GM12875 (cell line): ENCODE measurements around the gene BACE1-AS.

ENCODE experiments used
- H3K4me3 ChIP-seq: one replicate; pipeline ENCODE4 v1.5.1; 2011; ENCODE audit warnings: low read depth, low read length, control low read depth
- TF ChIP-seq, protein P1 (sequence below): IDR thresholded peaks from 2 replicates; pipeline ENCODE4 v1.5.1; 2011; ENCODE audit warnings: low read depth, mild to moderate bottlenecking, control low read depth, inconsistent platforms, low read length, moderate library complexity, borderline replicate concordance; ENCODE audit not compliant: insufficient read depth

Gene BACE1-AS

DNA sequence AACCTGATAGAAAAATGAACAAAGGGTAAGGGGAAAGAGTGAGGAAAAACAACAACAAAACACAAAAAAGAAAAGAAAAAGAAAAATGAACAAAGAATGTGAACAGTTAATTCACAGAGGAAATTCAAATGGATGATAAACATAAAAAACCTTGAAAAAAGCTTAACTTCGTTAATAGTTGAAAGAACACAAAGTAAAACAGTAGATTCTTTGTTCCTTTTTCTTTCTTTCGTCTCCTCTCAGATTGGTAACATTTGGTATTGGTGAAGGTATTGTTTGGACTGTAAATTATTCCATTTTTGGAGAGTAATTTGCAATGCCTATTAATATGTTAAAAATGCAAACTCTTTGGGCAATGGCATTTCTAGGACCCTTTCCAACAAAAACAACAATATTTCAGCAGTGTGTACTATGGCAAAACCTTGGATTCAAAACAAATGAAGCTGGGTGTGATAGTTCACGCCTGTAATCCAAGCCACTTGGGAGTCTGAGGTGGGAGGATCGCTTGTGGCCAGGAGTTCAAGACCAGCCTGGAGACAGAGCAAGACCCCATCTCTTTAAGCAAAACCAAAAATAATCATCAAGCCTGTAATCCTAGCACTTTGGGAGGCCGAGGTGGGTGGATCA, 28.2 kb downstream of the BACE1-AS start:
- TF ChIP-seq, protein P1, sequence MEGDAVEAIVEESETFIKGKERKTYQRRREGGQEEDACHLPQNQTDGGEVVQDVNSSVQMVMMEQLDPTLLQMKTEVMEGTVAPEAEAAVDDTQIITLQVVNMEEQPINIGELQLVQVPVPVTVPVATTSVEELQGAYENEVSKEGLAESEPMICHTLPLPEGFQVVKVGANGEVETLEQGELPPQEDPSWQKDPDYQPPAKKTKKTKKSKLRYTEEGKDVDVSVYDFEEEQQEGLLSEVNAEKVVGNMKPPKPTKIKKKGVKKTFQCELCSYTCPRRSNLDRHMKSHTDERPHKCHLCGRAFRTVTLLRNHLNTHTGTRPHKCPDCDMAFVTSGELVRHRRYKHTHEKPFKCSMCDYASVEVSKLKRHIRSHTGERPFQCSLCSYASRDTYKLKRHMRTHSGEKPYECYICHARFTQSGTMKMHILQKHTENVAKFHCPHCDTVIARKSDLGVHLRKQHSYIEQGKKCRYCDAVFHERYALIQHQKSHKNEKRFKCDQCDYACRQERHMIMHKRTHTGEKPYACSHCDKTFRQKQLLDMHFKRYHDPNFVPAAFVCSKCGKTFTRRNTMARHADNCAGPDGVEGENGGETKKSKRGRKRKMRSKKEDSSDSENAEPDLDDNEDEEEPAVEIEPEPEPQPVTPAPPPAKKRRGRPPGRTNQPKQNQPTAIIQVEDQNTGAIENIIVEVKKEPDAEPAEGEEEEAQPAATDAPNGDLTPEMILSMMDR: no peak

DNA sequence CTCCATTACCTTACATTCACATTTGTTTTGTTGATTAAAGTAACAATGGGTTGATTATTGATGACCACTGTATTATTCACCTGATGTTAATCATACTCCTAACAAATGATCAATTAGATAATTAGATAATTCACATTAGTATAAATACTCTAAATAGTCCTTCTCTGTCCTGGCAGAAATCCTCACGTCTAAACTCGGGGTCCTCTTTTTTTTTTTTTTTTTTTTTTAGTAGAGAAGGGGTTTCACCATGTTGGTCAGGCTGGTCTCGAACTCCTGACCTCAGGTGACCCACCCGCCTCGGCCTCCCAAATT, 36.1 kb downstream of the BACE1-AS start:
- peak overlapping the region; percentile 58 for H3K4me3 ChIP-seq

More for the DNA sequence above, 28.2 kb downstream of the BACE1-AS start:
- H3K4me3 ChIP-seq: no peak overlapping the region

DNA sequence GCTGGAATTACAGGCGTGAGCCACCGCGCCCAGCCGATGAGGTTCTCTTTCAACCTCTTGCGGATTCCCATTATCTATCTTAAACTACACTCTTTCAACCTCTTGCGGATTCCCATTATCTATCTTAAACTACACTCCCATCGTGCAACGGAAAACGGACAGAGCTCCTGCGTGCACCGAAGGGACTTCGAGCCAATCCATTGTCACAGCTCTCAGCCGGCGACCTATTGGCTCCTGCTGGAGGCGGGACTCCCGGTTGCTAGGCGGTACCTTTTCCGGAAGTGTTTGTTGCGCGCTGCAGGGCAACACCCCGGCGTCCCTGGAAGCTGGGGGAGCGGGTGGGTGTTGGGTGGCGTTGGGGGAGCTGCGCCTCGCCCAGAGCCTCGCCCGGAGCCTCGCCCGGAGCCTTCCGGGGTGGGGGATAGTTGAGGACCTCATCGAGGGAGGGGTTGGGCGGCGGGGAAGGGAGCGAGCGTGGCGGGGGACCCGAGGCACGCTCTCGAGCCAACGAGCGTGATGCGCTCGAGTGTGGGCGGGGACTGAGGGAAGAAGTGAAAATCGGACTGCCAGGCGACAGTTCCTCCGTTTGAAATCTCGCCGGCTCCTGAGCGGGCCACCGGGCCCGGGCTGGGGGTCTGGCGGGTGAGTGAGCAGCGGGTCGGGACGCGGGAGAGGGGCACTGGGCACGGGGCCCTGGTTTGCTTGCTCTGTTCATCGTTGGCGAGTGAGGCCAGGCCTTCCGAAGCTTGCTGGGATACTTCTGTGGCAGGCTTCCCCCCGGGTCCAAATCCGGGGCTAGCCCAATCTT, 36.6 kb downstream of the BACE1-AS start, which contains the start of gene CEP164:
TSS of gene CEP164 (plus strand) at position 288 of the 808 bp plus-strand sequence. CDS start 10,733 bp downstream, outside the sequence.
- TF ChIP-seq, protein P1: no peak
- H3K4me3 ChIP-seq: peak within 1 kb of the TSS; percentile 58

DNA sequence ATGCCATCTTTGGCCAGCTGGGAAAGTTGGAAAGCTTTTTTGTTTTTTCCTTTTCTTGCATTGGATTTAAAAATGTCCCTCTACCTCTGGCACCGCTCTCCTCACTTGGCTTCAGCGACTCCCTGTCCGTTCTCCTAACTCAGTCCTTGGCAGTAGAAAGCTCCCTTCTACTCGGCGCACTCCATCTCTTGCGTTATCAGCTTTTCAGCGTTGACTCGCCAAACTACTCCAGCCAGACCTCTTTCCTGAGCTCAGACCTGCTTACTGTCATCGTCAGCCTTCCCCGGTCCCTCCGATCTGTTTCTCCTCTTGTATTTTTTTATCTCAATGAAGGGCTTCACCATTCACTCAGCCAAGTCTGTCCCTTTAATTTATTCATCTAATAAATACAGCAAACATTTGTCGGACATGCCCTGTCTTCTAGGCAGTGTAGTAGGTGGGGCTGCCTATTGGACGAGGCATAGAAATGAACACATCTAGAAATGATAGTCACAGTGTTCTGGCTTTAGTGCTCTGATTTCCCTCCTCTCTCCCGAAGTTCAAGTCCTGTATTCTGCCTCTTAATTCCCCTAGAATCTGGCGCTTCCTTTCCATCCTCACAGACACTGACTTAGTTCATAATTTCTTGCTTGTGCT, 37.3 kb downstream of the BACE1-AS start:
- TF ChIP-seq, protein P1: no peak
- peak overlapping the region; percentile 58 for H3K4me3 ChIP-seq

DNA sequence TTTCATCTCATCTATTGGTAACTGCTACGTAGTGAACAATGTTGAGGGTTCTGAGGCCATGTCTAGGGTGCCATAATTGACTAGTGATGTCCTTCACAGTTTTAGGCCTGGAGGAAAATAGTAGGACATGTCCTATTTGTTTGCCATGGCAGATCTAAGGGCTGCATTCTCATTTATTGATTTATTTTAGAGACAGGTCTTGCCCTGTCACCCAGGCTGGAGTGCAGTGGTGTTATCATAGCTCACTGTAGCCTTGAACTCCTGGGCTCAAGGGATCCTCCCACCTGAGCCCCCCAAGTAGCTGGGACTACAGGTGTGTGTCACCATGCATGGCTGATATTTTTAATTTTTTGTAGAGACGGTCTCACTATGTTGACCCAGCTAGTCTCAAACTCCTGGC, 41.7 kb downstream of the BACE1-AS start:
- no peak overlapping the region for H3K4me3 ChIP-seq
- TF ChIP-seq, protein P1: no peak

DNA sequence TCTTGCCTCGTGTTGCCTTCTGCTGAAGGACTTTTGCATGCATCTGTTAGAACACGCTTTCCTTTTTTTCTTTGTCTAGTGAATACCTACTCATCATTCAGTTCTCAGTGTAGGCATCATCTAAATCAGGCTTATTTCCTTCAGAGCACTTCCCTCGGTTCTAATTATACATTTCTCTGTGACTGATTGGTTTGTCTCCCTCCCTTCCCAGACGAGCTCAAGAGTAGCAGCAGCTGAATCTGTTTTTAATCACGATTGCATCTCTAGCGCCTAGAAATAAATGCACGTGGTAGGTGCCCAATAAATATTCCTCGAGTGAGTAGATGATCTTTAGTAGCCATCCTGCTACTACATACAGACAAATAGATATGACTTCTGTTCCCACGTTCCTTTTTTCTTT, 42.8 kb downstream of the BACE1-AS start:
- TF ChIP-seq, protein P1: no peak
- H3K4me3 ChIP-seq: no peak overlapping the region

DNA sequence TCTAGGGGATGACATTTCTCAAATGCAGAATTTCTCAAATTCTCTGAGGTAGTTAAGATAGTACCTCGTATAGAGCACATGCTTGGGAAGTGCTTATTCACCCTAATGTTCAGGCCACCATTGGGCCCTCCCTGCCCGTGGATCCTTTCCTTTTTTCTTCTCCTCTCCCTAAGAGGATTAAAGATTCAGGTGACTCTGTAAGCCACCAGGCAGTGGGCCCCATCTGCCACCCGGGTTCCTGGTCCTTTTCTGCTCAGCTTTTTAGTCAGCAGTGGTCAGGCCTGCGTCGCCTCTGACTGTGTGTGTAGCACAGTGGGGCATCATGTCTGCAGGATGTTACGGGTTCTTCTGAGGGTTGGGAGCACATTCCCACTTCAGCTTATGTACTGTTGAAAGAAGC, 43.8 kb downstream of the BACE1-AS start:
- TF ChIP-seq, protein P1: no peak
- H3K4me3 ChIP-seq: no peak overlapping the region
